Stimulated activated CD8-positive, alpha-beta memory T cell treated with anti-CD3 and anti-CD28 coated beads, Interleukin-7, amount 100 ng/mL, for 24 hours (primary cell): ENCODE measurements around the gene TMPRSS3.

Experiments used
- DNase-seq: peaks from one replicate; pipeline ENCODE4 v3.0.0-alpha.2; 2020; ENCODE audit warnings: low read depth

TMPRSS3 gene

DNA sequence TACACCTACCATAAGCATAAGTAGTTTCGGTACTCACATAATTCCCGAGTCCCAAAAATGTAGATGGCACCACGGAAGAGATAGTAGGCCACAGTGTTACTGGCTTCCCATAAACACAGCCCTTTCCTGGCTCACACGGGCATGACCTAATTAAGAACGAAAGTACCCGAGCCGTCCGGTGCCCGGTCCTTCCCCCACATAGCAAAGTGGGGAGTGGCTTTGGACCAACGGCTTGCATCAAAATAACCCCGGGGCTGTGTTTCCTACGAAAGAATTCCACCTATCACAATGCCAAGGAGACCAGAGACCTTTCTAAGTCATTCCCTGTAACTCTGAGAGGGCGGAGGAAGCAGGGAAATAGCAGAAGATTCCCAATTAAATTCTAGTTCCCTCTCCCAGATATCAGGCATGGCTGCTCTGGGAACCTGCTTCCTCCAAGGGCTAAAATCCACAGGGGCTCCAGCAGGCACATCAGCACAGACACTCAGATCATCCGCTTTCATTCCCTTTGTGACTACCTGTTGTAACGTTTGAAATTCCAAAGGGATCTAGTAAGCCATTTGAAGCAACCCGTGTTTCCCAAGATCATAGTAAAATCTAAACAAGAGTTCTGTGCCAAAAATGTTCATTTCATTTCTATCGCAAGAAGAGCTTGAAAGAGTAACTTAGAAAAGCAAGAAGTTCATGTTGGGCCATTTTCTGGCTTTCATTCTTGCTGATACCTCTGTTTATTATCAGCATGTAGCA lies at the start of gene TMPRSS3:
TMPRSS3 (minus strand) TSS at position 148 of the 747 bp plus-strand sequence. CDS start 635 bp downstream, outside the sequence.
- DNase-seq = no peak

- DNase-seq = no peak
These were observed 49.5 kb upstream of the TMPRSS3 start for GRCh38 chr21:42445311-42445710.

- DNase-seq = no peak
These were observed 48.9 kb upstream of the TMPRSS3 start for GRCh38 chr21:42444745-42445059.

DNA sequence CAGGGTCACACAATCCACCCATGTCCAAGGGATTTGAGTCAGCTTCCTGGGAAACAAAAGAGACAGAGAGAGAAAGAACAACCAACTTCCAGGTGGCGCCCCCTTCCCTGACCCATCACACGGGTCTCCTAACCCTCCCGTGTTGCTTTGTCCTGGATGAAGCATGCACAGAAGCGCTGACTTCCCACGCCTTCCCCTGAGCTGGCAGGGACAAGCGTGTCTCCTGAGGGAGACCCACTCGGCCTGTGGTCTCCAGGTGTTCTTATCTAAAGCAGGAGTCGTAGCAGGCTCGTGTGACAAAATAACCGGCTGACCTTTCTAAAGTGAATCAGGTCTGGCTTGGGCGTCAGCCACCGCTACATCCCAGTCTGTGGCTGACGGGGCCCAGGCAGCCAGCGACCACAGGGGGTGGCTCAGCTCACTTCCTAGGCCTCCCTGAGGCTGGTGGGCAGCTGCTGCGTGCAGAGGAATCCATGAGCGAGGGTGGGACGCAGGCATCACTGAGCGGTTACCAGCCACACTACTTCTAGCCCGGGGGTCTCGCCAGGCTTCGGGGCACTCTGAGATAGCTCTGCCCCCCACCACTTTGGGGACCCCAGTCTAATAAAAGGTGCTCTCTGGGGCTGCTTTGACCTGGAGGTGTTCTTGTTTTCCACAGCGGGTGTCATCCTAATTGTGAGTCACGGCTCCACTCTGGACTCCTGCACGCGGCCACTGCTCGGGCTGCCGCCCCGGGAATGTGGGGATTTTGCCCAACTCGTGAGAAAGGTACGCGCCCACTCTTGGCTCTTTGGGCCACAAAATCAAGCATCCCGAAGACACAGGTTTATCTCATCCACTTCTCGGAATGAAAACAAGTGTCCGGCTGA lies 48.3 kb upstream of the TMPRSS3 start:
- DNase-seq = no peak

GRCh38 chr21:42443181-42443785 lies 47.4 kb upstream of the TMPRSS3 start:
- DNase-seq = no peak

- DNase-seq = no peak
These were observed 46.1 kb upstream of the TMPRSS3 start for GRCh38 chr21:42441963-42442362.

- no peak for DNase-seq
These were observed 44.4 kb upstream of the TMPRSS3 start for GRCh38 chr21:42440187-42440792.

DNA sequence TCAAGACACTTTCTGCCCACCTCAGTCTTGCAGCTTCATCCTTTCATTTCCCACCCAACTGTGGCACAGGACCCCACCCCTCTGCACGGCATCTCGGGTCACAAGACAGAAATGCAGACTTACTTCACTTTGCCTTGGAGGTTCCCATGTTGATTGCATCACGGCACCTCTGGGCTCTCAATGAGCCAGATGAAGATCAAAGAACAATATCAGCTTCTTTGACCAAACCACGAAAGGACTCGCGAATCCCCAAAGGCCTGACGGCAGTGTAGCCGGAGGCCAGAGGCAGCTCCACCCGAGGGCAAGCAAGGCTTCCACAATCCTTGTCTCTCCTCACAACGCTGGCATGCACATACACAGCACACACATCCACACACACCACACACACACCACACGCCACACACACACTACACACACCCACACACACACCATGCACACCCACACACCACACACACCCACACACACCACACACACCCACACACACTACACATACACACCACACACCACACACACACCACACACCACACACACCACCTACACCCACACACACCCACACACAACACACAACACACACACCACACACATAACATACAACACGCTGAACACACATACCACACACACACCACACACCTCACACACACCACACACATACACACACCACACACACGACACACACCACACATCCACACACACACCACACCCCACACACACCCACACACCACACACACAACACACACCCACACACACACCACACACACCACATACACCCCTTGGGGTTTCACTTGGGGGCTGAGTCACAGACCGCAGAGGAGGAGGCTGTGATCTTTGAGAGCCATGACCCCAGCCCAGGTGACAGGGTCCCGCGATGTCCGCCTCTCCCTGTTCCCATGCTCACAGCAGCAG lies 43.7 kb upstream of the TMPRSS3 start:
- no peak for DNase-seq

GRCh38 chr21:42438316-42439205 lies 42.7 kb upstream of the TMPRSS3 start:
- DNase-seq = no peak

- DNase-seq = no peak
These were observed 41.9 kb upstream of the TMPRSS3 start for GRCh38 chr21:42437786-42438185.

GRCh38 chr21:42436914-42437313 lies 41.1 kb upstream of the TMPRSS3 start:
- DNase-seq = no peak

- DNase-seq = no peak
These were observed 40.0 kb upstream of the TMPRSS3 start for GRCh38 chr21:42435833-42436232.

DNA sequence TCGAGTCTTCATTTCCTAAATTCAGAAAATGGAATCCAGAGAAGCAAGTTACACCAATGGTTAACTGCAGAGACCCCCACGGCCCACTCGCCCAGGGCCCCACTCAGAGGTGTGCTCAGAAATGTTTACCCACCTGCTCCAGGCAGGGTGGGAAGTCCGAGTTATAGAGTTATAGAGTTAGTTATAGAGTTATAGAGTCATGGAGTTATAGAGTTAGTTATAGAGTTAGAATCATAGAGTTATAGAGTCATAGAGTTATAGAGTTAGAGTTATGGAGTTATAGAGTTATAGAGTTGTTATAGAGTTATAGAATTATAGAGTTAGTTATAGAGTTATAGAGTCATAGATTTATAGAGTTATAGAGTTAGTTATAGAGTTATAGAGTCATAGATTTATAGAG lies 39.5 kb upstream of the TMPRSS3 start:
- no peak for DNase-seq

DNA sequence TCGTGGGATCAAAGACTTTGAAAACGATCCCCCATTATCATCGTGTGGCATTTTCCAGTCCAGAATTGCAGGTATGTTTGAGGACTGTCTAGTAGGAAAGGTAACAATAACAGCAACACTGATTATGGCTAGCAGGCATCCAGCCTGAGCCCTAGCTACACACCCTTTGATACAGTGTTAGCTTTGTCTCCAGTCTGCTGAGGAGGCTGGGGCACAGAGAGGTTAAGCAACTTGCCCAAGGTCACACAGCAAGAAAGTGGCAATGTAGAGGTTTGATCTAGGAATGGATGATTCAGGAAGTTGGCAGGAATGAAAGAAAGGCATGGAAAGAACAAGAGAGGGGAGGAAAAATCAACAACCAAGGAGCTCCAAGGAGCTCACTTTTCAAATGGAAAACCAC lies 39.0 kb upstream of the TMPRSS3 start:
- no peak for DNase-seq

GRCh38 chr21:42433946-42434551 lies 38.2 kb upstream of the TMPRSS3 start:
- no peak for DNase-seq

DNA sequence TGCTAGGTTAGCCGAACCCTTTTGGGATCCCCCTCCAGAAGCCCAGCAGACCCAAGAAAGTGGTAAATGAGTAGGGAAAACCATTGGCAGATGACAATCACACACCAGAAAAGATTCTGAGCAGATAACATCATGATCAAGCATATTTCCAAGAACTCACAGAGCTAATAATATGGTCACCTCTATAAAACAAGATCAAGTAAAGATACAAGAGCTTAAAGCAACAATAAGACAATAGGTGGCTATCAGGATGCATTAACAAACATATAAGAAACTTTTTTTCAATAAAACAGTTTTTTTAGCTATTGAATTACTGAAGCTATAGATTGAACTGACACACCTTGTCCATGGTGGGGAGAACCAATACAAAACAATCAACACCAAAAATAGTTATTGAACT lies 36.8 kb upstream of the TMPRSS3 start:
- no peak for DNase-seq

- no peak for DNase-seq
These were observed 35.3 kb upstream of the TMPRSS3 start for GRCh38 chr21:42431196-42431595.

DNA sequence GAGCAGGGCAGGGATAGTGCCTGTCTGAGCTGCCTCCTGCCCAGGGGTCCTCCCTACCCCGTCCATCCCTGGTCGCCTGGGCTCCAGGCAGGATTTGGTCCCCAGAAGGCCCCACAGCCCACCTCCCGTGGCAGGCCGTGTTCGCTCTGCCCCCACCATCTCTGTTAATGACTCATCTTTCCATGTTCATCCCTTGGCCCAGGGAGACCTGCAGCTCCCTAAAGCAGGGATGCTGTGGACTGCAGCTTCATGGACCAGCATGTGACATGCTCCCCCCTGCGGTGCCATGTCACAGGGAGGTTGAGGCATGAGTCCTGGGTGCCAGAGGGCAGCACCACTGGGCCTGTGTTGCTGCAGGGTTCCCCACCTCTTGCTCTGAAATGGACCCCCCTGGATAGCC lies 34.7 kb upstream of the TMPRSS3 start:
- no peak for DNase-seq

GRCh38 chr21:42429856-42430255 lies 34.0 kb upstream of the TMPRSS3 start:
- no peak for DNase-seq

- DNase-seq = no peak
These were observed 33.2 kb upstream of the TMPRSS3 start for GRCh38 chr21:42429021-42429420.
